ENCODE measurements around the gene ZNF780B.

ZNF780B gene

DNA sequence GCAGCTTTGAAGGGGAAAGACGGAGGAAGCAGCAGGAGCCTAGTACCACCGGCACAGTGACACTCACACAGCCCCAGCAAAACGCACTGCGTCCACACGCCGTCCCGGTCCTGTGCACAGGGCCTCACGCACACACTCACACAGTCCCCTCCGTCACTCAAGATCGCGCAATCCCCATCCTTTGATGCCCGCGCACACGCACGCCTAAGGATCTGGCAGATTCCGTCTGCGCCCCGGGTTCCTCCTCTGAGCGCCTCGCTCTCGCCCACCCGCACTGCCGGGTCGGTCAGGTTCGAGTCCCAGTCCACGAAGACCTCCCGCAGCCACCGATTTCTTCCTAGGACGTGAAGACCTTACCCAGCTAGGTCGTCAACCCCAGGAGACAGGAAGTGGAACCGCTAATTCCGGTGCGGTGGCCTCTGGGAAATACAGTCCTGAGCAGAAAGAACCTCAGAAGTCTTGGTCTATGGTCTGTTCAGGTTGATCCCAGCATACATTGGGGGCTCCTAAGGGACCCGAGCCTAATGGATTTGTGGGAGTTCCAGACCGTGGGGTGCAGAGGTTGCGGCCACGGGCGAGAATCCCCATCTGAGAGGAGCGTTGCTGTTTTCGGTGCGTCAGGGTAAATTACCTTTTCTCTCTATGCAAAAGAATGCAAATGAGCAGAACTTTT, at the start of gene ZNF780B:
Gene ZNF780B, minus strand, starts transcription at position 400 of the 673 bp plus-strand sequence. CDS start 5,899 bp downstream, outside the sequence.
- H3K27ac ChIP-seq (ENCODE audit: poor library complexity, severe bottlenecking): peak within 1 kb of the TSS; percentile 24
- ATAC-seq (ENCODE audit: low read depth) (peak; percentile 94), DNase-seq (ENCODE audit: low spot score) (peak; percentile 61)
- H3K4me3 ChIP-seq (ENCODE audit: severe bottlenecking): peak within 1 kb of the TSS; percentile 50
- no peaks in the 10 kb centered on the region; the same call in 1 of the 2 replicates for H3K36me3 ChIP-seq (ENCODE audit: low read depth)
- peaks cover 14% of the 10 kb centered on the region for H3K4me1 ChIP-seq (ENCODE audit: insufficient read depth, poor library complexity, severe bottlenecking)
- no peaks in the 10 kb centered on the region for H3K27me3 ChIP-seq (ENCODE audit: insufficient read depth, poor library complexity, severe bottlenecking)
- peaks cover 10% of the 10 kb centered on the region for H3K9me3 ChIP-seq (ENCODE audit: severe bottlenecking)
- TF ChIP-seq, protein P1, sequence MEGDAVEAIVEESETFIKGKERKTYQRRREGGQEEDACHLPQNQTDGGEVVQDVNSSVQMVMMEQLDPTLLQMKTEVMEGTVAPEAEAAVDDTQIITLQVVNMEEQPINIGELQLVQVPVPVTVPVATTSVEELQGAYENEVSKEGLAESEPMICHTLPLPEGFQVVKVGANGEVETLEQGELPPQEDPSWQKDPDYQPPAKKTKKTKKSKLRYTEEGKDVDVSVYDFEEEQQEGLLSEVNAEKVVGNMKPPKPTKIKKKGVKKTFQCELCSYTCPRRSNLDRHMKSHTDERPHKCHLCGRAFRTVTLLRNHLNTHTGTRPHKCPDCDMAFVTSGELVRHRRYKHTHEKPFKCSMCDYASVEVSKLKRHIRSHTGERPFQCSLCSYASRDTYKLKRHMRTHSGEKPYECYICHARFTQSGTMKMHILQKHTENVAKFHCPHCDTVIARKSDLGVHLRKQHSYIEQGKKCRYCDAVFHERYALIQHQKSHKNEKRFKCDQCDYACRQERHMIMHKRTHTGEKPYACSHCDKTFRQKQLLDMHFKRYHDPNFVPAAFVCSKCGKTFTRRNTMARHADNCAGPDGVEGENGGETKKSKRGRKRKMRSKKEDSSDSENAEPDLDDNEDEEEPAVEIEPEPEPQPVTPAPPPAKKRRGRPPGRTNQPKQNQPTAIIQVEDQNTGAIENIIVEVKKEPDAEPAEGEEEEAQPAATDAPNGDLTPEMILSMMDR (IDR thresholded peaks at IDR 0.05; ENCODE audit: poor library complexity, severe bottlenecking): no peak

DNA sequence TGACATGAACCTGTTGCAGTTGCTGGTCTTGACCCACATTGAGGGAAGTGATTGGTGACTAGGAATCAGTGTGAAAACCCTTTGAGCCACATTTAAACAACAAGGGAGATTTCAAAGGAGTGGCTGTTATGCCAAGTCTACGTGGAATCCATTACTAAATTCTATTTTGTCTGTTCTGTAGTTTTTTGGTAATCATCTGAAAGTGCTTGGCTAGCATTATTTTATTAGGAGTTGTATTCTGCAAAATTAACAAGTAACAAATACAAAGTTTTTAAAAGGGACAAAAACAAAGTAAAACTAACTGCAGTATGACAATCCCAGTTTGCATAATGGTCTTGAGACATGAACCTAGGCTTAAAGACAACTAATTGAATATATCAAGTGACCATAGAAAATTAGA, 48.7 kb upstream of the ZNF780B start:
- no peak overlapping the region for H3K27ac ChIP-seq (ENCODE audit: poor library complexity, severe bottlenecking)
- no peak for DNase-seq (ENCODE audit: low spot score)
- no peak overlapping the region for H3K4me3 ChIP-seq (ENCODE audit: severe bottlenecking)
- H3K36me3 ChIP-seq (ENCODE audit: low read depth): no peaks in the 10 kb centered on the region
- peaks cover 2% of the 10 kb centered on the region for H3K27me3 ChIP-seq (ENCODE audit: insufficient read depth, poor library complexity, severe bottlenecking)
- no peak for ATAC-seq (ENCODE audit: low read depth)
- no peaks in the 10 kb centered on the region for H3K9me3 ChIP-seq (ENCODE audit: severe bottlenecking)
- no peaks in the 10 kb centered on the region for H3K4me1 ChIP-seq (ENCODE audit: insufficient read depth, poor library complexity, severe bottlenecking)
- TF ChIP-seq, protein P1 (IDR thresholded peaks at IDR 0.05; ENCODE audit: poor library complexity, severe bottlenecking): no peak

DNA sequence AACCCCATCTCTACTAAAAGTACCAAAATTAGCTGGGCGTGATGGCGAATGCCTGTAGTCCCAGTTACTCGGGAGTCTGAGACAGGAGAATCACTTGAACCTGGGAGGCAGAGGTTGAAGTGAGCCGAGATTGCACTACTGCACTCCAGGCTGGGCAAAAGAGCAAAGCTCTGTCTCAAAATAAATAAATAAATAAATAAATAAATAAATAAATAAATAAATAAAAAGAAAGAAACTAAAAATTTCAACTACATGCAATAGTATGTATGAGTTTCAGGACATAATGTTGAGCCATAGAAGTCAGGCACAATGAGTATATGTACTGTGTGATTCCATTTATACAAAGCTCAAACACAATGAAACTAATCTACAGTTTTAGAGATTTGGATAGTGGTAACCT, 47.6 kb upstream of the ZNF780B start:
- Histone ChIP-seq H3K36me3 (ENCODE audit: low read depth) (no peaks in the 10 kb centered on the region), H3K4me3 (ENCODE audit: severe bottlenecking) (no peak overlapping the region), H3K27ac (ENCODE audit: poor library complexity, severe bottlenecking) (no peak overlapping the region), H3K4me1 (ENCODE audit: insufficient read depth, poor library complexity, severe bottlenecking) (no peaks in the 10 kb centered on the region), H3K9me3 (ENCODE audit: severe bottlenecking) (no peaks in the 10 kb centered on the region), H3K27me3 (ENCODE audit: insufficient read depth, poor library complexity, severe bottlenecking) (peaks cover 2% of the 10 kb centered on the region)
- TF ChIP-seq, protein P1 (IDR thresholded peaks at IDR 0.05; ENCODE audit: poor library complexity, severe bottlenecking): no peak
- ATAC-seq (ENCODE audit: low read depth): no peak
- DNase-seq (ENCODE audit: low spot score): no peak

DNA sequence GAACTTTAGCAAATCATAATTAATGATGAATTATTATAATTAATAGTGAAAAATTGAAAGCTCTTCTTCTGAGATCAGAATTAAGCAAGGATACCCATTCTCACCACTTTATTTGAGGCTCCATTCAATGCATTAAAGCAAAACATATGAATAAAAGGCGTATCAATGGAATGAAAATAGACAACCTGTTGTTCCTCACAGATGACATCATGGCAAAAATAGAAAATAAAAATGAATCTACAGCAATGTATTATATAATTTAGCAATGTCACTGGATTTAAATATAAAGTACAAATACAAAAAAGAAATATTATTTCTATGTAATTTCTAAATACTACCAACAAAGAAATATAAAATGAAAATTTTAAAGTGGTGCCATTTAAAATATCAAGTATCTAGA, 45.8 kb upstream of the ZNF780B start:
- no peak overlapping the region for H3K27ac ChIP-seq (ENCODE audit: poor library complexity, severe bottlenecking)
- no peaks in the 10 kb centered on the region for H3K9me3 ChIP-seq (ENCODE audit: severe bottlenecking)
- no peak for ATAC-seq (ENCODE audit: low read depth)
- TF ChIP-seq, protein P1 (IDR thresholded peaks at IDR 0.05; ENCODE audit: poor library complexity, severe bottlenecking): no peak
- no peaks in the 10 kb centered on the region for H3K36me3 ChIP-seq (ENCODE audit: low read depth)
- DNase-seq (ENCODE audit: low spot score): no peak
- no peak overlapping the region for H3K4me3 ChIP-seq (ENCODE audit: severe bottlenecking)
- H3K4me1 ChIP-seq (ENCODE audit: insufficient read depth, poor library complexity, severe bottlenecking): no peaks in the 10 kb centered on the region
- peaks cover 5% of the 10 kb centered on the region for H3K27me3 ChIP-seq (ENCODE audit: insufficient read depth, poor library complexity, severe bottlenecking)

DNA sequence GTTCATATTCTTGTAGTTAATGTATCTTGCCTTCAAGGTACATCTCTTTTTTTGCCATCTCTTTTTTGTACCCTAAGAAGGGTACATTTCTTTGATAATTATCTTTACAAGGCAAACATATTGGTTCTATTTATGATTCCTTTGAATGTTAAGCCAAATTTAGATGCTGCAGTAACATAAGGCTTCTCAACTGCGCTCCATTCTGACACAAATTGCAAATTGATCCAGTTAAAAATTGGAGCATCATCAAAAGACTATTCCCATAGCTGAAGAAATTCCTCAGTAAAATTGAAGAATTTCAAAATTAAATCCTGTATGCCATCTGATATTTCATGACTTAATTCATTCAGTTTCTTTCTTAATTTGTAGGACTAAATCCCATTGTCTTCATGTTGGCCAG, 37.4 kb upstream of the ZNF780B start:
- Histone ChIP-seq H3K4me1 (ENCODE audit: insufficient read depth, poor library complexity, severe bottlenecking) (peaks cover 6% of the 10 kb centered on the region), H3K27ac (ENCODE audit: poor library complexity, severe bottlenecking) (no peak overlapping the region), H3K36me3 (ENCODE audit: low read depth) (no peaks in the 10 kb centered on the region; the same call in 1 of the 2 replicates), H3K27me3 (ENCODE audit: insufficient read depth, poor library complexity, severe bottlenecking) (peaks cover 1% of the 10 kb centered on the region), H3K9me3 (ENCODE audit: severe bottlenecking) (no peaks in the 10 kb centered on the region), H3K4me3 (ENCODE audit: severe bottlenecking) (no peak overlapping the region)
- DNase-seq (ENCODE audit: low spot score): no peak
- TF ChIP-seq, protein P1 (IDR thresholded peaks at IDR 0.05; ENCODE audit: poor library complexity, severe bottlenecking): no peak
- no peak for ATAC-seq (ENCODE audit: low read depth)
